Measurements from ENCODE around the gene NAV2.

NAV2 gene

GRCh38 chr11:19689281-19690000, 23.2 kb upstream of the NAV2 start:
- DNase-seq: no peak

- DNase-seq: no peak
These were observed 21.8 kb upstream of the NAV2 start for GRCh38 chr11:19690885-19691284.

- DNase-seq: no peak
These were observed 20.7 kb upstream of the NAV2 start for GRCh38 chr11:19691815-19692500.

- no peak for DNase-seq
These were observed 19.5 kb upstream of the NAV2 start for GRCh38 chr11:19693146-19693545.

GRCh38 chr11:19694796-19695345, 17.8 kb upstream of the NAV2 start:
- DNase-seq: no peak

- DNase-seq: no peak
These were observed 16.6 kb upstream of the NAV2 start for GRCh38 chr11:19696073-19696472.

- DNase-seq: no peak
These were observed 15.7 kb upstream of the NAV2 start for GRCh38 chr11:19696904-19697303.

- DNase-seq: no peak
These were observed 14.9 kb upstream of the NAV2 start for GRCh38 chr11:19697721-19698121.

- no peak for DNase-seq
These were observed 13.9 kb upstream of the NAV2 start for GRCh38 chr11:19698493-19699292.

- no peak for DNase-seq
These were observed 11.2 kb upstream of the NAV2 start for GRCh38 chr11:19701421-19701820.

GRCh38 chr11:19702620-19703019, 10.0 kb upstream of the NAV2 start:
- no peak for DNase-seq

GRCh38 chr11:19703211-19703610, 9.4 kb upstream of the NAV2 start:
- DNase-seq: no peak

- no peak for DNase-seq
These were observed 8.4 kb upstream of the NAV2 start for GRCh38 chr11:19704213-19704612.

- DNase-seq: no peak
These were observed 6.7 kb upstream of the NAV2 start for GRCh38 chr11:19705936-19706335.

- no peak for DNase-seq
These were observed 741 bp upstream of the NAV2 start for GRCh38 chr11:19711911-19712280.

GRCh38 chr11:19713196-19714021, 772 bp downstream of the NAV2 start:
- DNase-seq: no peak

GRCh38 chr11:19714022-19714386, 1.4 kb downstream of the NAV2 start:
- DNase-seq: no peak

- DNase-seq: no peak
These were observed 2.0 kb downstream of the NAV2 start for GRCh38 chr11:19714387-19715363.

- no peak for DNase-seq
These were observed 2.7 kb downstream of the NAV2 start for GRCh38 chr11:19715373-19715772.

GRCh38 chr11:19718051-19718450, 5.4 kb downstream of the NAV2 start:
- DNase-seq: no peak

- no peak for DNase-seq
These were observed 6.3 kb downstream of the NAV2 start for GRCh38 chr11:19718951-19719350.

- DNase-seq: no peak
These were observed 7.3 kb downstream of the NAV2 start for GRCh38 chr11:19719960-19720359.

All from activated effector memory CD4-positive, alpha-beta T cell treated with Interleukin-2 at 50 U/mL for 16 hours (primary cell).